Renal pelvis (tissue), 4 donors: ENCODE measurements around the gene MAIP1. TPM values are rescaled to one million over a fixed set of nuclear protein-coding genes. Genes with fewer than 3 reads are reported as not detected.

ENCODE experiments used
- DNase-seq: peaks from one replicate; pipeline ENCODE4 v3.0.0-alpha.2; 2013
- polyA plus RNA-seq, 3 donors: library from polyadenylated mRNA; unstranded; fragments of 120-200 nt; gene quantifications; one replicate each; pipeline ENCODE4 v1.2.1, GENCODE V29; 2013; ENCODE audit not compliant: insufficient read length in 3 of 3

MAIP1 gene
- polyA plus RNA-seq, 3 donors: 26.1 to 34.8 (median 31.6) TPM

DNA sequence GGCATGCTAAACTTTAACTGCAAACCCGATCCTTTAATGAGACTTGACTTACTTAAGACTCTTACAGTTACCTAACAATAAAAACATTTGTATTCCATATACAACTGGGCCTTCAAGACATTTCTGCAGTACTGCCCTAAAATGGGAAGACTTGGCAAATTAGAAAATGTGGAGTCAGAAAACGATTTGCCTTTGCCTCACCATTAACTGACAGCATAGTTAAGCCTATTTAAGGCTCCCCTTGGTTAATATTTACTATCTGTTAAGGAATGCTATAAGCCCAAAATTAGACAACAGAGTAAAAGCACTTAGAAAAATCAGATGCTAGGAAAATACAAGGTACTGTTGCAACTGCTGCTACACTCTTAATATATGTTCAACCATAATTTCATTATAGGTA is 18.8 kb upstream of the MAIP1 start:
- DNase-seq: no peak

DNA sequence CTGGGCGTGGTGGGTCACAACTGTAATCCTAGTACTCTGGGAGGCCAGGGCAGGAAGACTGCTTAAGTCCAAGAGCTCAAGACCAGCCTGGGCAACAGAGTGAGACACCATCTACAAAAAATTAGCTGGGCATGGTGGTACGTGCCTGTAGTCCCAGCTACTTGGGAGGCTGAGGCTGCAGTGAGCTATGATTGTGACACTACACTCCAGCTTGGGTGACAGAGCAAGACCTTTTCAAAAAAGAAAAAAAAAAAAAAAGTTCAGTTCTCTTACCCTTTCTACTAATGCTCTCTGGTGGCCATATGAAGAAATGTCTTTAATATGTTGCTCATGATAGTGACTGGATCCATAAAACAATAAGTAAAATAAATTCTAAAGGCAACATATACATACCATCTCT is 15.0 kb upstream of the MAIP1 start:
- DNase-seq: no peak

DNA sequence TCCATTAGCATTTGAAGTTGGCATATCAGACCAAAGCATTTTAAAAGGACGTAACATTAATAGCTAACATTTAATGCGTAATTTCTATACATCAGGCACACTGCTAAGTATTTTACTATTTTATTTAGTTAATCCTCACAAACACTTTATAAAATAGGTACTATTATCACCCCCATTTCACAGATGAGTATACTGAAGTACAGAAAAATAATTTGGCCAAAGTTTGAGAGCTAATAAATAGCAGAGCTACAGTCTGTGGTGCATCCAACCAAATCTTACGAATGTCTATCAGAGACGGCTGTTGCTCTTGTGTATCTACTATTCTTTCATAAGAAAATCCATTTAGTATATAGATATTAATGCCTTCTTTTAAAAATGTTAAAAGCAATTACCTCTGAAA is 12.0 kb upstream of the MAIP1 start:
- no peak for DNase-seq

DNA sequence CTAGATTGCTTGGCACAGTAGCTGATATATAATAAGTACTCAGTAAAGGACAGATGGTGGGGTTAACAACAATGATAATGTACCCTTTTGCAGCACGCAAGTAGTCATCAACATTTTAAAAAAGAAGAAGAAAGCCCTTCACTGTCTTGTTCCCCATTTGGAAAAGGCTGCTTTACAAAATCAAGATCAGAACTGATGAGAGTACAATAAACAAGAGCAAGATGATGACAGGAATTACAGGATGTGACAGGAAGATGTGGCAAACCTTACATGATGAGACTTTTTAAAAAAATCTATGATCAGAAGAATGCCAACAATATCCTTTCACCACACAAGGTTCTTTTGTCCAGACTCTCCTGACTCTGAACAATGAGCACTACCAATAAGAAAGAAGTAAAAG is 9.2 kb upstream of the MAIP1 start:
- no peak for DNase-seq

DNA sequence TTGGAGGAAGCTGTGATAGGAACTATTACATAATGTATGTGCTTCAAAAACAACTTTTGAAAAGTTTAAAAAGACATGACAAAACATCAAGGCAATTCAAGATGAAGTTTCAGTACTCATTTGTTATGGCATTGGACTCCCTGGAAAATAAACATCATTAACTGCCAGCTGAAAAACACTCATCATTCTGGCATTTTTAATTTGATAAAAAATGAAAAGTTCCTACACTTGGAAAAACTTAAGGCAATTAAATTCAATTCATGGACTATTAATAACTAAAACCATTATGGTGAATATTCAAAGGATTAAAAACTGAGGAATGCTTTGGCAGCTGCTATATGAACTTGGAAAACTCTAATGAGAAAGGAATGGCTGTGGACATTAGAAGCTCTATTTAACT is 8.5 kb upstream of the MAIP1 start:
- no peak for DNase-seq

DNA sequence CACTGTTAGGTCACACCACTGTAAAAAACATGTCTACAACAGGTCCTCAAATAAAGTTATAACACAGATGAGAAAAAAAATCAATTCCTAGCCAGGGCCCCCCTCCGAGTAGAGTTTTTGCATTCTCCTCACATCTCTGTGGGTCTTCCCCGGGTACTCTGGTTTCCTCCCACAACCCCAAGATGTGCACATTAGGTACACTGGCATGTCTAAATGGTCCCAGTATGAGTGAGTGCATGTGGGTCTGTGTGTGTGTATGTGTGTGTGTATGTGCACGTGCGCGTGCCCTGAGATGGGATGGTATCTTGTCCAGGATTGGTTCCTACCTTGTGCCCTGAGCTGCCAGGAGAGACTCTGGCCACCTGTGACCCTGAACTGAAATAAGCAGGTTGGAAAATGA is 5.0 kb upstream of the MAIP1 start:
- DNase-seq: no peak

DNA sequence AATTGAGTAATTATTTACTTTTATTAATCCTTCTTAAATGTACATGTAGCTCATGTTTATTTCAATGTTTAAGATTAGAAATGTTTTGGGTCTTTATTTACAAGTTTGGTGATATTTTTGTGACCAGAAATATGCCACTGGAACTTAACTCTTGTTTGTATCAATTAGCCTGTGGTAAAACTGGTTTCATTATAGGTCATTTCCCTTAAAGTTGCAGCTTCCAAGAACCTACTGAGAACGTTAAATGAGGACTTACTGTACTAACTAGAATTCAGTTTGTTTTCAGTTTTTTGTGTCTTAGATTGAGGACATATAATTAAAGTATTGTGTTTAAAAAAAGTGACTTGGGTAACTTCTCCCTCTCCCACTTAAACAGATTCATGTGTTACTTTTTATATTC is 4.4 kb upstream of the MAIP1 start:
- DNase-seq: no peak

DNA sequence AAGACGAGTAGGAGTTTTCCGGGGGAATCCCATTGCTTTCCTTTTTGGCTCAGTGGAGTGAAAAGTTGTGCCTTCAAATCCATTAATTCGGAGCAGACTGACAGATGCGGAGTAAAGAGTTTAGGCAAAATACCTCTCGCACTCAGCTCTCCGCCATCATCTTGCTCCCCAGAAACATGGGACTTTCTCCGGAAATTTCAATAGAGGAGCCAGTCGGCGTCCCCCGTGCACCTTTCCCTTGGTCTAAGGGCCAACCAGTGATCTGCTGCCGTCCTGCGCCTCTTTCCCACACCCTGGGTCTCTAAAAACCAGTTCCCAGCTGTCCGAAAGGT is 409 bp upstream of the MAIP1 start:
- DNase-seq: no peak

DNA sequence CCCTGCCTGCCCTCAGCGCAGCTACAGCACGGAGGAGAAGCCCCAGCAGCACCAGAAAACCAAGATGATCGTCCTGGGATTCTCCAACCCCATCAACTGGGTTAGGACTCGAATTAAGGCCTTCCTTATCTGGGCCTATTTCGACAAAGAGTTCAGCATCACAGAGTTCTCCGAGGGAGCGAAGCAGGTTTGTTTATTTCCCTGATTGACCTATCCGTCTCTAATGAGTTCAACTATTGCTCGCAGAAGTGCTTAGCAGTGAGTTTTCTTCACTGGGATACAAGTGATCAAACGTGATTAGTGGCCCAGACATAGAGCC is 639 bp downstream of the MAIP1 start:
- DNase-seq: no peak

DNA sequence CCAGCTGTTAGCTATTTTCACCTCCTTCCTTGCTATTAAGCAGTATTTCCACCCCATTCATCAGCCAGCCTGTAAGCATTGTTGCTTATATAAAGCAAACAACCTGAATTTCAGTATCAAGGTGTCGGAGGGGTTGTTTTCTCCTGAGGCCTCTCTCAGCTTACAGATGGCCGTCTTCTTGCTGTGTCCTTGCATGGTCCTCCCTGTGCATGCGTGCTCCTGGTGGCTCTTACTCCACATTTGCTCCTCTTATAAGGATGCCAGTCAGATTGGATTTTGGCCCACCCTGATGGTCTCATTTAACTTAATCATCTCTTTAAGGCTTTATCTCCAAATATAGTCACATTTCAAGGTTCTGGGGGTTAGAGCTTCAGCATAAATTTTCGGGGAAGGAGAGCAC is 2.6 kb downstream of the MAIP1 start:
- DNase-seq: no peak

DNA sequence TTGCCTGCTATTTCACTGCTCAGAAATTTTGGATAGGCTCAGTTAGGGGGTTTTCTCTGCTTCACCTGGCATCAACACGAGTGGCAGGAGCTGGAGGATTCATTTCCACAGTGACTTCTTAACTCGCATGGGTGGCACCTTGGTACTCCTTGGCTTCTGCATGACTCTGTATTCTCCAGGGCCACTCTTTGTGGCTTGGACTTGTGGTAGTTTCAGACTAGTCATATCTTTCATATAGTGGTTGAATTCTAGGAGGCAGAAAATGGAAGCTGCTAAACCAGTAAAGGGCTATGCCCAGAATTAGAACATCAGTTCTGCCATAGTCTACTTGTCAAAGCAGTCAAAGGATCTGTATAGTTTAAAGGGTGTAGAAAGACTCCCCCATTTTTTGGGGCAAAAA is 6.8 kb downstream of the MAIP1 start:
- no peak for DNase-seq

DNA sequence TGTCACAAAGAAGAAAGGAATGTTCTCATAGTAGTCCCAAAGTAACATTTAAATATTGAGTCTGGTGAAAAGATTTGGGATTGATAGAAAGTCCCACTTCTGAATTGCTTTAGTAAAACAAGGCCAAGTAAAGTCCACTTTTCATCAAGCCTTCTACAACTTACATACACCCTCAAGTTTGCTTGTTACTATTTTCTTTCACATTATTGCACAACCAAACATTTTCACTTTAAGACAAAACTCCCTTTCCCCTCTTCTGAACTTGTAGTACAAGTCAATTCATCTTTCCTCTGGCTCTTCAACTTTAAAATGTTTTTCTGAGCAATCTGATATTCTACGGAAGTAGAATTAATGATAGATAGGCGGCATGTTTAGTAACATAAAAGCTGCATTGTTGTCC is 11.0 kb downstream of the MAIP1 start:
- no peak for DNase-seq

DNA sequence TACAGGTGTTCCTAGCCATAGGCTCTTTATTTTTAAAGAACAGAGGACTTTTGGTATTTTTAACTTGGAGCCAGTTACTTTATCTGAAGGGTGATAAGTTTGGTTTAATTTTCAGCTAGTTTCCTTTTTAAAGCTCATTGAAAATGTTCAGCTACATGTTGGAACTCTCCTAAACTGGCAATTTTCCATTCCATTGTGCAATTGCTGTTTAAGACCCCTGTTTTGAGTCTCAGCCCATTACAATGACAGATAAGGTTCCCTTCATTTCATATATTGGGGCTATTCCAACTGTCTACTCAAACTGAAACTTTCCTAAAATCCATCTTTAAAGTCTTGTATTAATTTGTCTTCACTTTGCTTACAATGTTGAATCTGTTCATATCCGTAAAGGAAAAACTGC is 11.6 kb downstream of the MAIP1 start:
- no peak for DNase-seq

DNA sequence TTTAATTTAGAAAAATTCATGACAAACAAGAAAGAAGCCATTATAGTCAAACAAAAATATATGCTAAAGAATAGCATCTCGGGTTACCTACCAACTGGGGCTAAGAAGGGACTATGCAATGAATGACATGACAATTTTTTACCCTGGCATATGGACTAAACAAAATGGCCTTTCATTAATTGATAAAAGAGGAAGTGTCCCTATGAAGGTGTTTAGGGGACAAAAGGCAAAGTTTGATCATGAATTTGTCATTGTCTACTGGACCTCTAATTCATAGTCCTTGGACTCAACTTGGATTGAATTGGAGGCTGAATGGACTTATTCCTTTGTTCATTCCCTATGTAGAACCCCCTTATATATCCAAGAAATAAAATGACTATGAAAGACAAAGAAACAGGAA is 12.7 kb downstream of the MAIP1 start:
- no peak for DNase-seq

DNA sequence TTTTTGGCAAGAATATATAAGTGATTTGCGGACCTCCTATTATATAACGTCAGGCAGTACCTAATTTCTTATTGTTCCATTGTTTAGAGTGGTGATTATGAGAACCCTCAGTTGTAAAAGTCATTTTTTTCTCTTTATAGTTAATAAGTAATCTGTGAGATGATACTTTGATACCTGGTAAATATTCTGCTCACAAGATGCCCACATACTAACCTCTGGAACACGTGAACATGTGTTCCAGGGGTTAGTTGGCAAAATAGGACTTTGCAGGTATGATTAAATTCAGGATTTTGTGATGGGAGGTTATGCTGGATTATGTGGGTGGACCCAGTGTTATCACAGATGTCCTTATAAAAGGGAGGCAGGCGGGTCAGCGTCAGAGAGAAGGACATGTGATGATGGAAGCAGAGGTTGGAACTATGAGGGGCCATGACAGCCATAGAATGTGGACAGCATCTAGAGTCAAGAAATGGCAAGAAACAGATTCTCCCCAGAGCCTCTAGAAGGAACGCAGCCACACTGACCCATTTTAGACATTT is 16.8 kb downstream of the MAIP1 start:
- DNase-seq: no peak

DNA sequence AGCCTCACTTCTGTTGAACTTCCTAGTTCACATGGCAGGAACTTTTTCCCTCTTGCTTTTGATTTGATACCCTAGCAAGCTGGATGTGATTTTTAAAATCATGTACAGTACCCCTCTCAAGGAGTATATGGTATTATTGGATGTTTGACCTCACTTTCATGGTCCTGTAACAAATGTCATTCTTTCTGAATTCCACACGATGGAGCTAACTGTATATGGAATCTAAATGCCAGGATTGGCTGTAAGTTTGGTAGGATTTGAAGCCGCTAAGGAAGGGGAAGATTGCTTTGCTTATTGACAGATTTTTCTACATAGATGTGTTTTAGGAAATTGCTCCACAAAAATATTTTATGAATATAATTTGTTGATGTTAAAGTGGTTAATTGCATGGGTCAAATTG is 18.3 kb downstream of the MAIP1 start:
- DNase-seq: no peak

DNA sequence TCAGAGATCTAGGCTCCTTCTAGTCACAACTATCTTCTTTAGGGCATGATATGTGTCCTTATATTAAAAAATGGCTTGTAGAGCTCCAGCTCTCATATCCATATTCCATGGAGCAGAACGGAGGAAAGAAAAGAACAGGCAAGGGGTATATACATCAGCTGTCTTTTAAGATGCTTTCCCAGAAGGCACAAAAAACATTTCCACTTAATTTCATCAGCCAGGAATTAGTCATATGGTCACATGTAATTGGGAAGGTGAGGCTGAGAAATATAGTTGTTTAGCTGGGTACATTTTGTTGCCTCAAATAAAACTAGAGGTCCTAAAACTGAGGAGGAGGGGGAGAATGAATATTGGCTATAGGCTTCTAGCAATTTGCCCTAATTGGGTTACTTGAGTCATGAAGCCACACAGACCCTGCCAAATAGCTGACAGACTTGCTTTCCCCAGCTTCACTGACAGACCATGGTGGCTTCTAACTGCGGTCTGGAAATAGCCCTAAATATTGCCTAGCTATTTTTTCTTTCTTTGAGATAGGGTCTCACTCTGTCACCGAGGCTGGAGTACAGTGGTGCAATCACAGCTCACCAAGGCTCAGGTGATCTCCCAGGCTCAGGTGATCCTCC is 20.0 kb downstream of the MAIP1 start:
- no peak for DNase-seq

DNA sequence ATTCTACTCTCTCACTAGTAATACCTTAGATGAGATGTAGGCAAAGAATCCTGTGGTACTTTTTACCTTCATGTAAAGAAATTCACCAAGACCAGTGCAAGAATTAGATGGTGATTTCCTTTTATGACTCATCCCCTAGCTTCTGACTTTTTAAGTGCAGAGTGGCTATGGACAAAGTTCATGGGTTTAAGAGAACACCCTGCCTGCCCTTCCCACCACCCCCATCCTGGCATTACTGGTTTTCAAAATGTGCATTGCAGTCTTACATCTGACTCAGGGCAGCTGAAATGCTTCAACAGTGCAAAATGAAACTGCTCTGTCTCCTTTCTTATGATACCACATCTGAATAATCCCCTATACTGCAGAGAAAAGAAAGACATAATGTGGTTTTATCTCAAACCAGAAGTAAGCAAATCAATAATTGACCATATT is 22.6 kb downstream of the MAIP1 start:
- DNase-seq: no peak

DNA sequence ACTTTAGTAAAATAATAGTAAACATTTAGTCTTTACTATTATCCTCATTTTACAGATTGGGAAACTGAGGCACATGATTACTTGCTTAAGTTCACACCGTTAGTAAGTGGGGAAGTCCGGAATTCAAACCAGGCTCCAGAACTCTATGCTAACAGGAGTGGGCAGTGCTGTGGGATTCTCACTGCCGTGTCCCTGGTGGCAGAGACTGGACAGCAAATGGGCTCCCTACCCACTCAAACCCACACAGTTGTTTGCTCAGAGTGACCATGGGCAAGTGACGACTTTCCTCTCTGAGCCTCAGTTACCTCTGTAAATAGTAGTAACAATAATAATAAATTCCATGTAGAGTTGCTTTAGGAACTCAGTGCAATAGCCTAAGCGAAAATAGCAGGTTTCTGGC is 24.0 kb downstream of the MAIP1 start:
- no peak for DNase-seq

DNA sequence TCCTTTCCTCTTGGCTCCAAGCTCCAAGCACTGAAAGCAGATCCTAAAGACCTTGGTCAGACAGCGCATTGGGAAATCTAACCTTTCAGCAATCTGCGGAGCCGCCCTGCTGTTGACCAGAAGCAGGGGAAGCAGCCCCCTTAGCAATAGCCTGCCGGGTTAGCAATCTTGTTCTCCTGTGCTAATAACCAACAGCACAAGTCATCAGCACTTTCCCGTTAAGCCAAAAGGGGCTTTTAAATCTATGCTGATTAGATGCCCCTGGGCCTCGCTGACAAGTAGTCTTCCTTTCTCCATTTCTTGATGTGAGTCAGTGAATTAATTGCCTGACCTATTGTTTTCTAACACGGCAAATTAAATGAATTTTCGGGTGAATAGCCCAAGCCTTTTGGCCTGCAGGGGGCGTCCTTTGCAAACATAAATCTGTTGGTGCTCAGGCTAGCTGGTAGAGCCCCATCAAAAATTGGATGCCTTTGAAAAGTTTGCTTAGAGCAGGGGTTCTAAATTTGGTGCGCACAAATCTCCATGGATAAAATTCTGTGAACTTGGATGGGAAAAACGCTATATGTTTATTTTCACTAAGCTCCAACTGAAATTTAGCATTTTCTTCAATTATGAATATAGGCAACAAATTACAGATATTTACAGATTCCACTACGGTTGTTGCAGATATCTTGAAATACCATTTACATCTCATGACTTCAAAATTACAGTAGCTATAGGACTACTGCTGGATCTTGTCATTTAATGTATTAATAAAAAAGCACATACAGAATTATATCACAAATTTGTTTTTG is 24.6 kb downstream of the MAIP1 start:
- peak; percentile 76 for DNase-seq

DNA sequence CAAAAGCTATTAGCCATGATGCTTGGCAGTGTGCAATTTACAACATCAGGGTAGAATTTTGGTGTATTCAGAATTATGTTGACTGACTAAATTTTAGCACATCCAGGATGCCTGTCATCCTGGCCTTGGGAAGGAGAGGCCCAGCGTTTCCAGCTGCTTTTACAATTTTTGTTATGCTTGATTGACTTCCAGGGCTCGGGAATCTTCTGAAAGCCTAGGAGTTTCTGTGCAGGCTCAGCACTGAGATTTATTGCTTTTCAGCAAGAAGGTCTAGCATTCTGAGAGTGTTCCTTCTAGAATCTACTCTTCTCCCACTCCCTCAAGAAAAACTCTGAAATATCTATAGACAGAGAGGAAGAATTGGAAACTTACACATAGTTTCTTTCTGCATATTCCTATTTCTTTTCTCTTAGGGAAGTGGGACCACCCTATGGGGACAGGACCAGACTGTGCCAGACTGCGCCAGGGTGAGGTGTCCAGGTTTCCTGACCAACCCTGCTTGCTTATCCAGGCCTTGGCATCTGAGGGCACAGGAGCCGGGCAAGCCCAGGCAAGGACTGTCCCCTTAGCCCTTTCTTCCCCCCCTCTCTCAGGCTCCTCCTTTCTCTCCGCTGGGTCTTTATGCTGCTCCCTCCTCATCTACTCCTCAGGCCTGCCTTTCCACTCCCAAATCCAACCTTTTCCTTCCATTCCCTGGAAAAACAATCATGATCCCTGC is 26.9 kb downstream of the MAIP1 start:
- no peak for DNase-seq

DNA sequence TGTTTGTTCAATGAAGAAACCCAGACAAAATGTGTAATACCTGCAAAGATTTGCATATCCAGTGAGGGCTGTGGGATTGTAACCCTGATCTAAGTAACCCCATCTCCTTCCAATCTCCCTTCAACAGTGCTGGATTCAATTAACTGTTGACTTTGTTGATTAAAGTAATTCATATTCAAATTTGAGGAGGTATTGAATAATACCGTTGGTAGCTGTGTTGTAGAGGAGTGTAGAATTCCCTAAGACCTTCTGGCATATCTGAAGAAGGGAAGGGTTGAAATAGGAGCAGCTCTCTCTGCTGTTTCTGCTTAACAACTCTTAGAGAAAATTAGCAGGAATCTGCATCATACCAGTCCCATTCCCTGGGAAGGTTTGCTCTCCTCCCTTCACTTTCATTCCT is 28.2 kb downstream of the MAIP1 start:
- no peak for DNase-seq

DNA sequence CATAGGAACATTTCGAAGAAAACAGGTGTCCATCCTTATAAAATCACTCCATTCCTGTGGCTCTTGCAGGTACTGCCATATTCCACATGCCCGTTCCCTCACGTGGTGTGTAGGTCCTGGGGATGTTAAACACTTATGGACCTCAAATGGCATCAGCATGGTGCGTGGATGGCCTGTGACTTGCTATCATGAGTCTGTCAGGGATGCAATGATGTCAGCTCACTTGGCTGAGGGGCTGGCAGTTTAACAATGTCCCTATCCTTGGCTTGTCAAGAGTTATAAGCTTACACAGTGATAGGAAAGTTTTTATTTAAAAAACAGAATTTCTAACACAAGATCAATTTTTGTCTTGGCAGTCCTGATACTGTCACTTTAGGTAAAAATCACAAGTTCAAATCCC is 28.8 kb downstream of the MAIP1 start:
- no peak for DNase-seq
